HG03039 (cell line): ENCODE data around the gene BANF2.

ENCODE experiments used
- ATAC-seq: cut with Tn5 transposase; IDR thresholded peaks from one replicate; pipeline ENCODE4 v1.9.1; 2021; ENCODE audit warnings: mild to moderate bottlenecking, moderate library complexity; ENCODE audit not compliant: unreplicated experiment

BANF2 gene

DNA sequence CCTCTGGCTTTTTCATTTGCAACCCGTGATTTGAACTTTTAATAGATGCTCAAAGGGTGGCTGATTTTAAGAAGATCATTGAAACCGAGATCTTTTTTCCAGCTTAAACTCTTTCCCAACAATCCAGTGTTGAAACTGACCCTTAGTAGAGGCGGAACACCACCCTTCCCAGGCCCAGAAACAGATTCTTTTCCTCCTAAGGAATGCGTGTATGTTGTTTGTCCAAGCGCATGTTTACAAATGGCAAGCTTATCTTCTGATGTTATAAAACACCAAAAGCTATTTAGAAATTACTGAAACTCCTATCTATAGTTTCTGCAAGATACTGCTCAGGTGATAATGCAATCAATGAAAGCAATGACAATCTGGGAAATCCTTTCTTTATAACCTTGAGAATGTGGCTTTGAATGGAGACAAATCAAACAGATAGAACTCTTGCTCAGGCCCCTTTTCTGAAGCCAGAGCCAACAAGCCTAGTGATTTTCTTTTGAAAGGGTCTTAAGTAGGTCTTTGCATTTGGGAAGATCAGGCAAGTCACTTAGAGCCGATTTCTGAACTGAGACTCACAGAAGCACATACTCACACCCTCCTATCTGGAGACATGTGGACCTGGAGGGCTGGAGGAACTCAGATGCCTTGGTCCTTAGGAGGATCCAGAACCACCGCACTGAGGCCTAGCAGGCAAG lies 9.1 kb downstream of the BANF2 start:
- ATAC-seq, result no peak

DNA sequence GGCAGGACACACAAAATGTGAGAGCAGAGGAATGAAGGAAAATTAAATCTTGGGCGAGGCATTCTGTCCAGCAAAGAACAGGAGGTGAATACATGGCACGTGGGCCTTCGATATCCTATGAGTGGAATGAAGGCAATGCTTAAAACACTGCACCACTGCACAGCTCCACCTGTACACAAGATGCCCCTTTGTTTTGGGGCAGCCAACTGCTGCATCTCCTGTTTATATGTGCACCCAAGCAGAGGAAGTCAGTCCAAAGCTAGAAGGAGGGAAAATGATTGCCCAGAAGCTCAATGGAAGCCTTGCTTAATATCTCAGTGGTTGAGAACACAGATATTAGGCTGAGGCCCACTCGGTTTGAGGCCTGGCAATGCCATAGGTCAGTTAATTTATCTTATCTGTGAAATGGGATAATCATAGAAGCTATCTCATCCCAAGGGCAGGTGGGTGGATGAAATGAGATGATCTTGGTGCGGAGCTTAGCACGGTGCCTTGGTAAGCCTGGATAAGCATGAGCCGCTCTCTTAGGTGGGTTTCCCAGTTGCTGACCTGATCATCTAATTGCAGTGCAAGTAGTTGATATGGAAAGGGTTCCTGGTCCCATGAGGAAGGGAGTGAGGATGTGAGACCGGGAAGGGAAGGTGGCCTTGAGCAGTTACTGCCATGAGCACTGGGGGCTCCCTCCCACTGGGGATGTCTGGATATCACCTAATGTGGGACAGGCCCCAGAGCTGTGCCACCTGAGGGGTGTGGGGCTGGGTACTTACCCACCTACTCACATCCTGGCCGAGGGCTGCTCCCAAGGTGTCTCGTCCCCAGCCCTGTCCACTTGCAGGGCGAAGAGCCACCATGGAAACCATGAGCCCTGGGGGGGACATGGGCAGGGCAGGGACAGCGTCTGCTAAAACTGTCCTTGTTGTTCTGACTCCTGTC lies 9.9 kb downstream of the BANF2 start:
- no peak for ATAC-seq

DNA sequence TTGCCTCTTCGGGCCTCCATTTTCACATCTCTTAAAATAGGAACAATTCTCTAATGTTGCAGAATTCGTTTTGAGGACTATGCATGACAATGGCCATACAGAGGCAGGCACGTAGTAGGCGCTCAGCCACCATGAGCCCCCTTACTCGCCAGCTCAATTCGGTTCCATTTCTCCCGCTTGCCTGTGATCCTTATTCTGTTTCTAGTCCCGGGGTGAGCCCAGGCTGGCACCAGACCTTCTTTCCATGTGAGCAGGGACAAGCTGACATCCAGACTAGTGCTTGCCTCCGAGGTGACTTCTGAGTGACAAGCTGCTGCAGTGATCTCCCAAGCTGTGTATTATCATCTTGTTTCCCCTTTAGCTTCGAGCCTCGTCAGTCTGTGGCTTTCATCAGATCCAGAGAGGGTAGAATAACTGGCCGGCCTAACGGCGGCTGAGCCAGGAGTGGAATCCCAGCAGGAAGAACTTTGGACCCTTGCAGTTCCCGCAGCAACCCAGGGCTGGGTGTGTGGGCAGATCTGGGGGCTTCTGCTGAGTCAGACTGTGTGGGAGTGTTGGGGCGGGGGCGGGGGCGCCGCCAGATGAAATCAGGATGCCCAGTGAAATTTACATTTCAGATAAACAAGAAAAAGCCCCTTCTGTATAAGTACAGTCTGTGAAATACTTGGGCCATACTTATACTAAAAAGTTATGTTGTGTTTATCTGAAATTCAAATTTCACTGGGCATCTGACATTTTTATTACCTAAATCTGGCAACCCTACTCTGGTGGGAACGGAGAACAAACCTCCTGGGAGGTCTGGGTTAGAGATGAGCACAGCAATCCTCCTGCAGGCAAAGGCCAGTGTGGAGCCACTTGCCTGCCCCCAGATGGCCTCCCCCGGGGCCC lies 10.9 kb downstream of the BANF2 start:
- ATAC-seq, result no peak

DNA sequence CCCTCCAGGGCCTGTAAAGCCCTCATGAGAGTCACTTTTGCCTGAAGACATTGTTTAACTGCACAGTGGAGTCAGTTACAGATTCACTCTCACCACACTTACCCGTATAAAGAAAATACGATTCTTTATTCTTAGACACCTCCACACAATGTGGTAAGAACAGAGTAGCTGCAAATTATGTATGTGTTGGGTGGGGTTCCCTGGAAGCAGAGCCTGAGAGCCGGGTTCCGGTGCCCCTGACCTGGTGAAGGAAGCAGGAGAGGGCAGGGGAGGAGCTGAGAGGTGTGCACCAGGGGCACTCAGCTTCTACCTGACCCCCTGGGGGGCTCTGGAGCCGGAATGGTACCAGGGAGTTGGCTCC lies 11.5 kb downstream of the BANF2 start:
- ATAC-seq, result no peak

DNA sequence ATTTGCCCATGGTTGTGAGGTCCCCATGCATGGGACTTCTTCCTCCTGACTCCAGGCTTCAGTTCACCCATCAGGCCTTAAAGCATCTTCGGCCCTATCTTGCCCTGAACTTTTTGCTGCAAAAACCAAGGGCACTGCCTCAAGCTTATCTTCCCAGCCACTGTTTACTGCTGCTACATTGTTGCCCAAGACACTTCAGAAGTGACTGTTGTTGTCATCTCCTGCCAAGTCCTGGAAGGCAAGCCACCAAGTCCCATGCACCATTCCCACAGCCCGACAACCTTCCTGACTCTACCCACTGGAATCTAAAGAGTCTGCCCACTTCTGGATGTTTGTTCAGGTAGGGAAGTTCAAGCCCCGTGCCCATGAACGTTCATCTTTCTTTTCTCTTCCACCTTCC lies 12.4 kb downstream of the BANF2 start:
- no peak for ATAC-seq

DNA sequence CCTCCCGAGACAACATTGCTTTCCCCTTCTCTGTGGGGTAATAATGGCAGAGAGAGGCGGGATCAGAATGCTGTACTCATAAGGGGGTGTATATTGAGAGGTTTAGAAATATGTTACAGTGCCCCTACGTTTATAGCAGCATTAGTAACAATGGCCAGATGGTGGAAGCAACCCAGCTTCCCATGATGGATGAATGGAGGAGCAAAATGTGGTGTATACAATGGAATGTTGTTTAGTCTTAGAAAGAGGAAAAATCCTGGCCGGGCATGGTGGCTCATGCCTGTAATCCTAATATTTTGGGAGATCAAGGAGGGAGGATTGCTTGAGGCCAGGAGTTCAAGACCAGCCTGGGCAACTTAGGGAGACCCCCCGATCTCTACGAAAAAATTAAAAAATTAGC lies 12.9 kb downstream of the BANF2 start:
- ATAC-seq, result no peak

DNA sequence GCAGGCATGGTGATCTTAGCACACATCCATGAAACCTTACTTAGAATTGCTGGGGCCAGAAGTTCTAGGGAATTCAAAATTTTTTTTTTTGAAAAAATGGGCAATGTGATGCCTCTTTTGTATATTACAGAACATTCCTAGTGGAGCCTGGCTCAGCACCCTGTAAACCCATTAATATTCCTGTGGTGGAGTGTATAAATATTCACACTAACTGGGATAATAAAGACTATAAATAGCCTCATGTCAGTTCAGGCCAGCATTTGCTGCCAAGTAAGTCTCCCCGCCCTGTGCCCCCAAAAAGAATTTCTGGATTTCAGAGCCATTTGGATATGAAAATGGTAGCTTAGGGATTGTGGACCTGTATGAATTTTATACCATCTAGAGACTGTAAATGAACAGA lies 14.8 kb downstream of the BANF2 start:
- ATAC-seq, result no peak

DNA sequence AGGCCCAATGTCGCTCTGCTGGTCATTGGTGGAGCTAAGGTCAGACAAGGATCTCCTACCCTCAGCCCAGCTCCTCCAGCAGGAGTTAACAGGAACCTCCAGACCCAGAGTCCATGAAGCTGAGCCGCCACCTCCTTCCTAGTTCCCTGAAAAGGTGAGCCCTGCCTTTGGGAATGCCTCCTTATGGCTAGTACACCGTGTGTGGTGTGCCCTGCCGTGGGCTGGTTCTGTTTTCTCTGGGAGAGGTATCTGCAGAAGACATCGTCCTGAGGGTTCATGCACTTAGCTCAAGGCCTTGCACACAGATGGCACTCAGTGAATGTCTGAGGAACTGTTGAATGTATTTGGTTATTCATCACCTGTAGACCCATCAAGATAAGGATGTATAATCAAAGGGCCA lies 15.3 kb downstream of the BANF2 start:
- ATAC-seq, result no peak

DNA sequence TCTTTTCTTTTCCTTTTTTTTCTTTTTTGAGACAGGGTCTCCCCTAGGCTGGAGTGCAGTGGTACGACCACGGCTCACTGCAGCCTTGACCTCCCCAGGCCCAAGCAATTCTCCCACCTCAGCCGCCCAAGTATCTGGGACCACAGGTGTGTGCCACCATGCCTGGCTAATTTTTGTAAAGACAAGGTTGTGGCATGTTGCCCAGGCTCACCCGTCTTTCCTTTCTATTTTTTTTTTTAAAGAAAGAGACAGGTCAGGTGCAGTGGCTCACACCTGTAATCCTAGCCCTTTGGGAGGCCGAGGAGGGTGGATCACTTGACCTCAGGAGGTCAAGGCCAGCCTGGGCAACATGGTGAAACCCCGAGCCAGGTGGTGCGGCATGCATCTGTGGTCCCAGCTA lies 16.6 kb downstream of the BANF2 start:
- ATAC-seq, result no peak

DNA sequence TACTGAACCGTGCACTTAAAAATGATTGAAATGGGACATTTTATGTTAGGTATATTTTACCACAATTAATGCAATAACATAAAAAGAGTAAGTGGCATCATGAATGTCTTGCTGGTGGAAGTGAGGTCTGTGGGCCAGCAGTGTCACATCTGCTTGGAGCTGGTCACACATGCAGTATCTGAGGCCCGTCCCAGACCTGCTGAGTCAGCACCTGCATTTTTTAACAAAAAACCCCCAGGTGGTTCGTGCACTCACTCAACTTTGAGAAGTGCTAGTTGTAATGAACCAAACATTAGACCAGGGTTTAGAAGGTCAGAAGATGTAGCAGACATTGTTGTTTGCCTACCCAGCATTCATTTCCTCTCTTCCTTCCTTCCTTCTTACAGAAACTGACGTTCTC lies 21.0 kb downstream of the BANF2 start:
- ATAC-seq, result no peak

DNA sequence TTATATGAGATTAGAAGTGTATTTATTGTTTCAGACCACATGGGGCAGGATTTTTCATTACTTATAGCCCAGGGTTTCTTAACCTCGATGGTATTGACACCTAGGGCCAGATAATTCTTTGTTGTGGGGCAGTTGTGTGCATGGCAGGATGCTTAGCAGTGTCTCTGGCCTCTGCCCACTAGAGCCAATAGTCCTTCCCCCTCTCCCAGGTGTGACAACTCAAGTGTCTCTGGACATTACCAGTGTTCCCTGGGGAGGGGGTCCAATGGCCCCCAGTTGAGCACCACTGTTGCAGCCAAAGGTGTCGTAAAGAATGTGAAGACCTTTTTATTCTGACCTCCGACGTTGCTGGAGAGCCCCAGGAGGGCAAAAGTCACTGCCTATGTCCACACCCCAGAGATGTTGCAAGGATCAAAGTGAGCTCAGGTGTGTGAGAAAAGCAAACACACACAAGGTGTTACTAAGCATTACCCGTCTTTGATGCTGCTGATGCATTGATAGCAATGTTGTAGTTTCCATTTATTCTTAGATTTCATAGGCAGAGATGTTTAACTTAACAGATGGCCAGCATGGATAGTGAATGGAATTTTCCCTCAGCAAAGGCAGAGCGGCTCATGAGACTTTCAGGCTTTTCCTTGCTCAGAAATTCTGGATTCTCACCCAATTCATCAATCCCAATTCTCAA lies 22.2 kb downstream of the BANF2 start:
- no peak for ATAC-seq

DNA sequence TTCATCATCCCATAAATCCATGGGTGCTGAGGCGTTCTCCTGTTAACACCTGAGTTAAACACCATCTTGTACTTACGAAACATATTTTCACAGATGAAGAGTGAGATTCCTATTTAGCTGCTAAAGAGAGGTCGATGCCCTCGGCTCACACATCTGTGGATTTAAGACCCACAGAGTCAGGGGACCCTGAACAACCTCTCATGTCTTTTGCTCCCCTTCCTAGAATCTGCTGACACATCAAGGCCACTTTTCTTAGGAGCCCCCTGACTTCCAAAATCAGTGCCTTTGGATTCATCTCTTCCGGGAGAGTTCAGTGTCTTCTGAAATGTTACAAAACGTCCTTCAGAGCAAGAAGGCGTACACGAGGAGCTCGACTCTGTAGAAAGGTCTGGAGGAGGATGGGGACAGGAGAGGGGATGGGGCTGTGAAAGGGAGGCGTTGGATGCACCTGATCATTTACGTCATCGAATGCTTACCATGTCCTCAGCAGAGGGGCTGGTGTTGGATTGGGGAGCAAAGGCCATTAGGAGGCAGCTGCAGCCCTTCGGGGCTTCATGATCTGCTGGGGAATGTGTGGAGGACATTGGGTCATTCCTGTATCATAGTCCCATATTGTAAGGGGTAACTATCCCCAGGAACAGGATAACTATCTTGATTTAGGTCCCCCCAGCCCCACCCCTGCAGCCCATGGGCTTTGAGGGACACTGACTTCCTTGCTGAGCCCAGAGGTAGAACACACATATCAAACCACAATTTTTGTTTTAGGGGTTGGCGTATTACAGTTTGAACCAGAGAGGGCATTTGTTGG lies 22.9 kb downstream of the BANF2 start:
- no peak for ATAC-seq

DNA sequence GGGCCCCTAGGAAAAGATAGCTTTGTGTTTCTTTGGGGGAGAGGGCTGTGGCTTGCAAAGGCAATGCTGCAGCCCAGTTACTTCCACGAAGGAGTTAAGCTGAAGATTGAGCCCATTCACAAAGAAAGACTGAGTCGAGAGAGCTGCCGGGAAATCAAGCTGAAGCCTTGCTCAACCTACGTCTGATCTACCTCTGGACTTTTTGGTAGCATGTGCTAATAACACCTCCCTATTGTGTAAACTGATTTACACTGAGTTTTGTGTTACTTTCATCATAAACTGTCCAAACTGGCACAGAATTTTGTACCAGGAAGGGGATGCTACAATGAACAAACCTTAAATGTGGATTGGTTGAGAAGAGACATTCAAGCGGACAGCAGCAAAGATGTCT lies 23.5 kb downstream of the BANF2 start:
- ATAC-seq, result no peak

DNA sequence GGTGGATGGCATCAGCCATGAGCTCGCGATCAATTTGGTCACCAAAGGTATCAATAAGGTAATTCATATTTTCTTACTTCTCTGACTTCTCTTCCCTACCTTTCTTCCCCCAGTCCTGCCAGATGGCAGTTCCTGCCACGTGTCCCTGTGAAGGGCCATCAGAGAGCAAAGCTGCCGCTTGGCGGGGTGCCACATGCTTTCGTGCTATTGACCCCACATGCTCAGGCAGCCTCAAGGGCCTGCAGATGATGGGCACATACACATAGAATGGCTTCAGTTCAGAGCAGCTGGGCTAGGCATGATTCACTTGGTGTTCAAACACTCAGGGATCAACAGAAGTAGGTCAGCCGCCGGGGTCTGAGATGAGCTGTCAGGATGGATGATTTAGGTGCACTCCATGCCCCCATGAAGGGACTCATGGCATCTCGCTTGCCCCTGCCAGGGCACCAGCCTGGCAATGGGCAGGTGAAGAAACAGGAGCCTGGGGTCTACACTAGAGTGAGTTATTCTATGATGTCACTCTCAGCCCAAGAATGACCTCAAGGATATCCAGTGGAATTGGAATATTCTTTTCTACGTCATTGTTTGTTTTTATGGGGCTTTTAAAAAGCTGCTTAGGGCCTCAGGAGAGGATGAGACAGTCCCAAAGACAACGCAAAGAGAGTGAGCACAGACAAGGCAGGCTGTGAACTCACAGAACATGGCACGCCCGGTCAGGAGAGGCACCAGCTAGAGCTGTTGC lies 25.5 kb downstream of the BANF2 start:
- no peak for ATAC-seq

DNA sequence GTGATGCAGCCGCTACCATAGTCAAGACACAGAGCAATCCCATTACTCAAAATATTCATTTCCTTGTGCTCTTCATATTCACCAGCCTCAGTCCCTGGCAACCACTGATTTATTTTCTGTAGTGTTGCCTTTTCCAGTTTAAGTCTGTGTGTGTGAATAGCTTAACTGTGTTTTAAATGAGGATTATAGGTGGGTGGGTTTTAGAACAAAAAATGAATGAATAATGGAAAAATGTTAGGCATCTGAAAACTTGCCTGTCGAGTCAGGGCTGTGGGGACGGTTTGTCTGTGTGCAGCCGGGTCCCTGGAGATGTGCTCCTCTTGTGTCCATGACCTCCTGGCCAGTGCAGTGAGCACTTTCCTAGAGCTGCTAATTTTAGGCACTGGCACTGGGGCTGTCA lies 27.1 kb downstream of the BANF2 start:
- ATAC-seq, result no peak

DNA sequence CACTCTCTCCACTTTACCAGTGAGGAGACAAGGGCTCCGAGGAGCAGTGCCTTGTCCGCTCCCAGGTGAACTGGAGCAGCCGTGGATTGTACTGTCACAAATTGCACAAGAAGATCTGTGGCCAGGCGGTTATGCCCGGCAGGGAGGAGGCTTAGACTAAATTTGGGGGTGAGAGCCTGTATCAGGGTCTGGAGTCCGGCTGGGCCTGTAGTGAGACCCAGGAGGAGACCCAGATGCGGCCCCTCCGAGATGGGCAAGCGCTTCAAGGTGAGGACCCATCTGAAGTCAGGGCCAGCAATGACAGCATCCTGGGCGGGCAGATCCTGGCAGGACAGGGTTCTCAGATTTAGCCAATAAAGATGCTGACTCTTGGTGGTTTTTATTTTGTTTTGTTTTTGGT lies 27.6 kb downstream of the BANF2 start:
- ATAC-seq, result no peak

DNA sequence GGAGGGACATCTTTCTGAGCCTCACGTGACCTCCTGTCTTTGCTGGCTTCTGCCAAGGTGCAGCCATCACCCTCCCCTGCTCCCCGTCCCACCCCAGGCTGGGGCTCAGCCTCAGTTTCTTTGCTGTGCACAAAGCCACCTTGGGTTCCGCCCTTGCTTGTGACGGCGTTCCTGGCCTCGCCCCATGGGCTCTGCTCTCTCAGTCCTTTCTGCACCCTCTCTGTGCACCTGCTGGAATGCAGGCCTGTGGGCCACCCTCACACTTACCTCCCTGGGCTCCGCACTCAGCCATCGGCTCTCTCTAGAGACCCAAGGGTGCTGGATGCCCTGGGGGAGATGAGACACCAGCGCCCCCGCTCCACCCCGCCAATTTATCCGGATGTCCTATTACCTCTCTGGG lies 28.3 kb downstream of the BANF2 start:
- no peak for ATAC-seq

DNA sequence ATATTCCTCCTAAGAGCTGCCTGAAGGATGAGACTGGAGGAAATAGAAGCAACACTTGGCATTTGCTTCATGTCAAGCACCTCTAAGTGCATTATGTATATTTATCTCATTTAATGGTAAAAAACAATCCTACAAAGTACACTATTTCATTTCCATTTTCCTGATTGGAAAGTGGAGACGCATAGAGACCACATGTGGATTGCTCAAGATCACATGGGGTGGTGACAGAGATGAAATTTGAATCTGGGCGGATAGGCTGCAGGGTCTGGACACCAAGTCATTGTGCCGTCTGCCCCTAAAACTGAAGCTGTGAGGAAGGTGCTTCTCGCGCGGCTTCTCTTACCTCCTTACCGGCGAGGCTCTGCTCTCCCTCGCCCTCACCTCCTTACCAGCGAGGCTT lies 30.3 kb downstream of the BANF2 start:
- no peak for ATAC-seq

DNA sequence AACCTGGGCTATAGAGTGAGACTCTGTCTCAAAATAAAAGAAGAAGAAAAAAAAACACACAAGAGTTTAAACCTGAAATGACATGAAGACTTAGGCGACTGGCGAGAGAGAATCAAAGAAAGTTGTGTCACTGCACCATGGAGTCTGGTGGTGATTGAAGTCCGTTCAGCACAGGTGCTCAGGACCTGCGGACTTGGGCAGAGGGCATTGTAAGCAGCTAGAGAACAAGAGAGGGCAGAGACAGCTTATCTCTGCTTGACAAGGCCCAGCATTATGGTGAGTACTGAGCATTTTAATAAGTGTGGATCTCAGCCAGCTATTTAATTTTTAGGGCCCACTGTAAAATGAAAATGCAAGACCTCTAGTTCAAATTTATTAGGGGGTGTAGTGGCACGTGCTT lies 31.5 kb downstream of the BANF2 start:
- no peak for ATAC-seq
